A673 (cell line): ENCODE results near the gene C4orf50. TPM values are rescaled to one million over a fixed set of nuclear protein-coding genes. Genes with fewer than 3 reads are reported as not detected.

ENCODE experiments used
- BruUV-seq: library from RNA; stranded (reverse); fragments of 400-500 nt; replicated peaks from 2 replicates; lab custom pipeline; 2021; lab: Mats Ljungman, UMichigan
- CTCF ChIA-PET: fragments of 300-600 bp; sonication (Branson Sonifier 250); formaldehyde crosslinking; loops from one replicate; lab custom pipeline; 2022; ENCODE audit warnings: antibody characterized with exemption; lab: Charles Lee
- POLR2A ChIA-PET: fragments of 300-600 bp; sonication (Branson Sonifier 250); formaldehyde crosslinking; loops from one replicate; lab custom pipeline; 2022; ENCODE audit warnings: antibody characterized with exemption; ENCODE audit not compliant: low non-redundant PET; lab: Charles Lee
- DNase-seq: peaks from one replicate; pipeline ENCODE4 v3.0.0-alpha.2; 2015; ENCODE audit warnings: low spot score
- H3K27ac ChIP-seq: fragments of 200-600 bp; sonication (generic); 2 replicates; pipeline ENCODE4 v1.5.1; 2016; ENCODE audit warnings: mixed run types, low read depth, mild to moderate bottlenecking, mixed read lengths, antibody characterized with exemption, low read length; ENCODE audit not compliant: poor library complexity, severe bottlenecking
- H3K27me3 ChIP-seq: fragments of 200-600 bp; sonication (generic); replicated peaks from 2 replicates; pipeline ENCODE4 v1.6.1; 2017; ENCODE audit warnings: mixed run types, low read depth, mild to moderate bottlenecking, mixed read lengths, antibody characterized with exemption, low read length; ENCODE audit not compliant: insufficient read depth, poor library complexity
- H3K36me3 ChIP-seq: fragments of 200-600 bp; sonication (generic); 2 replicates; pipeline ENCODE4 v1.6.1; 2016; ENCODE audit warnings: mixed run types, mild to moderate bottlenecking, mixed read lengths, antibody characterized with exemption, low read length; ENCODE audit not compliant: insufficient read depth, poor library complexity, severe bottlenecking
- H3K4me1 ChIP-seq: fragments of 200-600 bp; sonication (generic); 2 replicates; pipeline ENCODE4 v1.6.1; 2017; ENCODE audit warnings: mixed run types, mild to moderate bottlenecking, mixed read lengths, antibody characterized with exemption, low read length; ENCODE audit not compliant: insufficient read depth, poor library complexity, severe bottlenecking
- H3K4me3 ChIP-seq: fragments of 200-600 bp; sonication (generic); 2 replicates; pipeline ENCODE4 v1.5.1; 2016; ENCODE audit warnings: low read depth, mixed run types, mild to moderate bottlenecking, mixed read lengths, low read length; ENCODE audit not compliant: poor library complexity, severe bottlenecking
- H3K9me3 ChIP-seq: fragments of 200-600 bp; sonication (generic); 2 replicates; pipeline ENCODE4 v1.6.1; 2016; ENCODE audit warnings: mixed run types, low read depth, mild to moderate bottlenecking, mixed read lengths, antibody characterized with exemption, low read length; ENCODE audit not compliant: poor library complexity, severe bottlenecking
- EZH2 ChIP-seq: fragments of 200-600 bp; sonication (generic); IDR thresholded peaks from 2 replicates; pipeline ENCODE4 v1.6.1; 2017; ENCODE audit warnings: borderline replicate concordance, low read depth, mild to moderate bottlenecking, mixed read lengths, antibody characterized with exemption, low read length; ENCODE audit not compliant: poor library complexity, severe bottlenecking
- intact Hi-C: fragments of 100-400 bp; cut with micrococcal nuclease; formaldehyde crosslinking; loops from one replicate; pipeline ENCODE4 v1.10.0; 2022; ENCODE audit not compliant: unreplicated experiment
- total RNA-seq: library from RNA; stranded (reverse); gene quantifications from 2 replicates; pipeline ENCODE4 v1.2.3, GENCODE V29; 2021
- TF ChIP-seq, protein P1 (sequence below): fragments of 300-800, 200-600 bp; sonication (generic); conservative IDR thresholded peaks from 2 replicates; pipeline ENCODE4 v1.5.1; 2017; ENCODE audit warnings: low read depth, mild to moderate bottlenecking, antibody characterized with exemption, low read length, moderate library complexity, mixed read lengths

C4orf50 gene
- total RNA-seq, 1 experiment from 2014 or later = not detected

DNA sequence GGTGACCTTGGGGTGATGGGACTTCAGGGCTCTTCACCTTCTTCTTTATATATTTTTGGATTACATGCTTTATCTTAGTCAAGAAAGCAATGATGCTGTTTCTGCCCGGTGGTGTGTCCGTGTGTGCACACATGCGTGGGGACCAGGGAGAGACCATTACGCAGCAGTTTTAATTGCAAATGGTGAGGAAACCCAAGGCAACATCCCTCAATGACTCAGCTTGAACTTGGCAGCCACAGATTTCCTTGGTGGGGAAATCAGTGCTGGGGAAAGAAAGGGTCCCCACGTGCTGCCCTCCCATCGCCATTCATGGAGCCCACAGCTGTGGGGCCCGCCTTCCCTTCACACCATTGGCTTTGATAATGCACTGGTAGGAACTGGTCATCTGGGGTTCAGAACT is 46.2 kb upstream of the C4orf50 start:
- intact Hi-C loops = no loop called here
- CTCF ChIA-PET = no interaction called here

DNA sequence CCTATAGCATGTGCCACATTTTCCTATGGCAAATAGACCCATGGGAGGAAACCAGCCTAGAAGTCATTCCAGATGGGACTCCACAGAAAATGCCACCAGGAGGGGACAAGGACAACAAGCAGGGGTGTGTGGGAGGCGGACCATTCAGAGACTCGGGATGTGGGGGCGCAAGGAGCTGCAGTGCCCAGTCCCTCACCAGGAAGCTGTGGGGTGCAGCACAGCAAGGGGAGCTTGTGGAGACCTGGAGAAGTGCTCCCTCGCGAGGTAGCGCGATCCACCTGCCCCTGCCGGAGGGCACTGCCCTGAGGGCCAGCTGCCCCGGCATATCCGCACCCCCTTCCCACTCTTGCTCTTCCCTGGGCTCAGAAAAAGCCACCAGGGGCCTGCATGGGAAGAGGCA is 45.5 kb upstream of the C4orf50 start:
- POLR2A ChIA-PET = no interaction called here
- BruUV-seq = no TSS peak

More for the DNA sequence above, 46.2 kb upstream of the C4orf50 start:
- no peak for TF ChIP-seq EZH2
- TF ChIP-seq, protein P1, sequence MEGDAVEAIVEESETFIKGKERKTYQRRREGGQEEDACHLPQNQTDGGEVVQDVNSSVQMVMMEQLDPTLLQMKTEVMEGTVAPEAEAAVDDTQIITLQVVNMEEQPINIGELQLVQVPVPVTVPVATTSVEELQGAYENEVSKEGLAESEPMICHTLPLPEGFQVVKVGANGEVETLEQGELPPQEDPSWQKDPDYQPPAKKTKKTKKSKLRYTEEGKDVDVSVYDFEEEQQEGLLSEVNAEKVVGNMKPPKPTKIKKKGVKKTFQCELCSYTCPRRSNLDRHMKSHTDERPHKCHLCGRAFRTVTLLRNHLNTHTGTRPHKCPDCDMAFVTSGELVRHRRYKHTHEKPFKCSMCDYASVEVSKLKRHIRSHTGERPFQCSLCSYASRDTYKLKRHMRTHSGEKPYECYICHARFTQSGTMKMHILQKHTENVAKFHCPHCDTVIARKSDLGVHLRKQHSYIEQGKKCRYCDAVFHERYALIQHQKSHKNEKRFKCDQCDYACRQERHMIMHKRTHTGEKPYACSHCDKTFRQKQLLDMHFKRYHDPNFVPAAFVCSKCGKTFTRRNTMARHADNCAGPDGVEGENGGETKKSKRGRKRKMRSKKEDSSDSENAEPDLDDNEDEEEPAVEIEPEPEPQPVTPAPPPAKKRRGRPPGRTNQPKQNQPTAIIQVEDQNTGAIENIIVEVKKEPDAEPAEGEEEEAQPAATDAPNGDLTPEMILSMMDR = no peak
- no peak overlapping the region for H3K27ac ChIP-seq
- DNase-seq = no peak
- POLR2A ChIA-PET = no interaction called here
- no peaks in the 10 kb centered on the region for H3K4me1 ChIP-seq
- H3K9me3 ChIP-seq = peaks cover 9% of the 10 kb centered on the region
- no TSS peak for BruUV-seq
- H3K27me3 ChIP-seq = peaks cover 30% of the 10 kb centered on the region
- no peaks in the 10 kb centered on the region for H3K36me3 ChIP-seq
- H3K4me3 ChIP-seq = no peak overlapping the region

DNA sequence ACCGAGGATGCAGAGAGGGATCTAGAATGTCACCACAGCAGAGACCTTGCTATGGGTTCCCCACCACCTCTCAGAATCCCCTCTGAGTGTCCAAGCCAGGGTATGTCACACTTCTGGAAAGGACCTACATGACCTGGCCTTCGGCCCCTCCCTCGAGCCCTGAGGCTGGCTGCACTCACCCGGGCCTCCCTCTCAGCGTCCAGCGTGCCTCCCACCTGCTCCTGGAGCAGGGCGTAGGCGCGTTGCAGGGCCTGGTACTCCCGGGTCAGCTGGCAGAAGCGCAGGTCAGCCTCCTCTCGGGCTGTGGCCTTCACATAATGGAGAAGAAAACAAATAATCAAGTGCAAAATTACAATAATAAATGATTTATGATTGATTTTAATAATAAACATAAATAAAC is 43.9 kb upstream of the C4orf50 start:
- Histone ChIP-seq H3K27me3 (peaks cover 10% of the 10 kb centered on the region), H3K9me3 (peaks cover 25% of the 10 kb centered on the region), H3K36me3 (no peaks in the 10 kb centered on the region), H3K4me3 (no peak overlapping the region), H3K27ac (no peak overlapping the region), H3K4me1 (no peaks in the 10 kb centered on the region)
- no peak for DNase-seq
- TF ChIP-seq, protein P1 = no peak
- TF ChIP-seq EZH2 = no peak
- no TSS peak for BruUV-seq
- POLR2A ChIA-PET = no interaction called here
- intact Hi-C loops = no loop called here
- CTCF ChIA-PET = no interaction called here

More for the DNA sequence above, 45.5 kb upstream of the C4orf50 start:
- no peak for DNase-seq
- Histone ChIP-seq H3K4me1 (no peaks in the 10 kb centered on the region), H3K9me3 (peaks cover 16% of the 10 kb centered on the region), H3K27ac (no peak overlapping the region), H3K27me3 (peaks cover 24% of the 10 kb centered on the region), H3K36me3 (no peaks in the 10 kb centered on the region), H3K4me3 (no peak overlapping the region)
- intact Hi-C loops = no loop called here
- TF ChIP-seq, protein P1 = no peak
- no peak for TF ChIP-seq EZH2
- CTCF ChIA-PET = no interaction called here
